Panc1 (cell line): ENCODE measurements around the gene ARSI. TPM values are rescaled to one million over a fixed set of nuclear protein-coding genes. Genes with fewer than 3 reads are reported as not detected.

ENCODE experiments used
- ATAC-seq: fragments of 200-7000 bp; cut with Tn5 transposase; 2 replicates; pipeline ENCODE4 v1.9.1; 2020; ENCODE audit warnings: mild to moderate bottlenecking, moderate library complexity
- BruUV-seq: library from RNA; stranded (reverse); fragments of 400-500 nt; replicated peaks from 2 replicates; lab custom pipeline; 2021; lab: Mats Ljungman, UMichigan
- CTCF ChIA-PET: fragments of 300-600 bp; sonication (Branson Sonifier 250); formaldehyde crosslinking; loops from one replicate; lab custom pipeline; 2022; ENCODE audit warnings: antibody characterized with exemption; lab: Charles Lee
- POLR2A ChIA-PET: fragments of 300-600 bp; sonication (Branson Sonifier 250); formaldehyde crosslinking; loops from one replicate; lab custom pipeline; 2022; ENCODE audit warnings: antibody characterized with exemption; lab: Charles Lee
- DNase-seq: peaks from one replicate; pipeline ENCODE4 v3.0.0-alpha.2; 2010; ENCODE audit warnings: low read depth, low spot score
- H3K27ac ChIP-seq: 2 replicates; pipeline ENCODE4 v1.5.1; 2011; ENCODE audit warnings: mild to moderate bottlenecking, low read length, inconsistent platforms
- H3K27me3 ChIP-seq: fragments of 200-500 bp; sonication (Bioruptor generic); 2 replicates; pipeline ENCODE4 v1.6.0; 2014; ENCODE audit warnings: low read length, inconsistent platforms; ENCODE audit not compliant: control insufficient read depth, insufficient read depth
- H3K36me3 ChIP-seq: fragments of 200-500 bp; sonication (Bioruptor generic); 2 replicates; pipeline ENCODE4 v1.5.1; 2014; ENCODE audit warnings: inconsistent platforms, mild to moderate bottlenecking, low read length, moderate library complexity; ENCODE audit not compliant: control insufficient read depth, insufficient read depth
- H3K4me1 ChIP-seq: 2 replicates; pipeline ENCODE4 v1.5.1; 2011; ENCODE audit warnings: inconsistent platforms, mild to moderate bottlenecking, low read length, moderate library complexity; ENCODE audit not compliant: control insufficient read depth, insufficient read depth
- H3K4me3 ChIP-seq, 2 experiments: 2 replicates each; pipeline ENCODE4 v1.5.1; 2011 to 2012; ENCODE audit warnings: low read depth in 2 of 2, low read length in 2 of 2, mild to moderate bottlenecking in 2 of 2, inconsistent platforms in 1 of 2, moderate library complexity in 1 of 2
- H3K9me3 ChIP-seq: fragments of 200-500 bp; sonication (Bioruptor generic); 2 replicates; pipeline ENCODE4 v1.5.1; 2014; ENCODE audit warnings: low read depth, mild to moderate bottlenecking, inconsistent platforms, low read length, moderate library complexity; ENCODE audit not compliant: control insufficient read depth, insufficient read depth
- CTCF ChIP-seq: fragments of 450-650 bp; IDR thresholded peaks from 2 replicates; pipeline ENCODE4 v1.5.1; 2017; ENCODE audit warnings: mild to moderate bottlenecking
- POLR2AphosphoS5 ChIP-seq: IDR thresholded peaks from 2 replicates; pipeline ENCODE4 v1.6.1; 2012; ENCODE audit warnings: mild to moderate bottlenecking, low read depth, low read length, moderate library complexity
- REST ChIP-seq, 2 experiments: IDR thresholded peaks; 2 replicates each; pipeline ENCODE4 v1.6.1; 2011 to 2012; ENCODE audit warnings: low read depth in 2 of 2, control low read depth in 1 of 2, low read length in 1 of 2, mild to moderate bottlenecking in 1 of 2, moderate library complexity in 1 of 2; ENCODE audit not compliant: insufficient read depth in 1 of 2
- SIN3A ChIP-seq: IDR thresholded peaks from 2 replicates; pipeline ENCODE4 v1.6.1; 2012; ENCODE audit warnings: low read depth, mild to moderate bottlenecking, low read length, moderate library complexity, borderline replicate concordance; ENCODE audit not compliant: insufficient read depth
- TCF7L2 ChIP-seq: IDR thresholded peaks from 2 replicates; pipeline ENCODE4 v1.6.1; 2011; ENCODE audit warnings: mild to moderate bottlenecking, low read depth, low read length, inconsistent platforms
- in situ Hi-C: cut with HindIII; loops from 2 replicates; pipeline ENCODE4 v1.10.0; 2016; ENCODE audit warnings: low sequenced_read_pairs, low pct_unique_long_range_greater_than_20kb
- intact Hi-C: fragments of 100-400 bp; cut with micrococcal nuclease; formaldehyde crosslinking; loops from one replicate; pipeline ENCODE4 v1.10.0; 2022; ENCODE audit not compliant: unreplicated experiment
- total RNA-seq: library from RNA; stranded (reverse); gene quantifications from one replicate; pipeline ENCODE4 v1.2.1, GENCODE V29; 2021; ENCODE audit not compliant: unreplicated experiment

ARSI gene
- total RNA-seq, 1 experiment from 2014 or later: 18.6 TPM

- in situ Hi-C loops: no loop called here
Measured at GRCh38 chr5:150286820-150287219, 15.9 kb downstream of the ARSI start.

DNA sequence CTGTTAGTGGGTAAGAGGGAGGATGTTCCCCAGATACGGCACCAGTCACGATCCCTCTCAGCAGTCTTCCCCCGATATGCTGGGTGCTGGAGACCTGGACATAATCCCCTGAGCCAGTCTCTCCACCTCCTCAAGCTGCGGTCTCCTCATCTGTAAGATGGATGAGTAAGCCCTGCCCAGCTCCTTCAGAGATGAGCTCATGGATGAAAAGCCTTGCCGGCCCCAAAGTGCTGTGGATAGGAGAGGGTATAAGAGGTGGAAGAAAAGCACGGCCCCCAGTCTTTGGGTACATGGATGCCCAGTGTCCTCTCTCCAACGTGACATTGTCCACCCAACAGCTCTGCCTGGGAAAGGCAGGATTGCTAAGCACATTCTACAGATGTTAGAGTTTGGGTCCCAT lies 17.6 kb downstream of the ARSI start:
- TF ChIP-seq CTCF (no peak), SIN3A (no peak)
- in situ Hi-C loops: no loop called here
- H3K36me3 ChIP-seq: no peaks in the 10 kb centered on the region
- no peaks in the 10 kb centered on the region for H3K27me3 ChIP-seq
- POLR2A ChIA-PET: no interaction called here
- H3K9me3 ChIP-seq: no peaks in the 10 kb centered on the region
- intact Hi-C loops: no loop called here
- no peaks in the 10 kb centered on the region for H3K4me1 ChIP-seq
- ATAC-seq (no peak), DNase-seq (no peak)
- BruUV-seq: no TSS peak
- CTCF ChIA-PET: no interaction called here
- no peak overlapping the region for H3K27ac ChIP-seq
- H3K4me3 ChIP-seq: no peak overlapping the region

More at GRCh38 chr5:150286820-150287219, 15.9 kb downstream of the ARSI start:
- no peaks in the 10 kb centered on the region for H3K27me3 ChIP-seq
- intact Hi-C loops: no loop called here
- no peaks in the 10 kb centered on the region for H3K4me1 ChIP-seq
- no peaks in the 10 kb centered on the region for H3K36me3 ChIP-seq
- H3K27ac ChIP-seq: no peak overlapping the region
- CTCF ChIA-PET: interaction anchor here (0.6 kb wide), 2 partner anchors 61 to 129 kb away, joined by 3 to 4 read pairs; no protein-coding TSS in a partner anchor
- peak; percentile 93 for ATAC-seq
- POLR2A ChIA-PET: no interaction called here
- H3K9me3 ChIP-seq: no peaks in the 10 kb centered on the region
- no peak overlapping the region for H3K4me3 ChIP-seq
- no TSS peak for BruUV-seq
- DNase-seq: no peak
- TF ChIP-seq POLR2AphosphoS5: no peak
- no peak for TF ChIP-seq REST (IDR thresholded peaks at IDR 0.05; ENCODE audit: insufficient read depth in 1 of 2, low read depth in 2 of 2, low read length in 1 of 2)
- TF ChIP-seq CTCF: no peak; the same call in 1 of the 2 replicates
- TF ChIP-seq SIN3A: no peak
- TF ChIP-seq TCF7L2: no peak
